ENCODE measurements around the gene ZNF699. TPM values are rescaled to one million over a fixed set of nuclear protein-coding genes. Genes with fewer than 3 reads are reported as not detected.
"Not testable (repeated sequence)": the region's sequence is repeated elsewhere in the genome, so short reads cannot be mapped to it uniquely, and the experiment has no call there.

The ZNF699 gene
- total RNA-seq, 1 donor from 2014 or later: 7.6 TPM

- intact Hi-C loops (cut with micrococcal nuclease): no loop called here
These were observed 20.3 kb downstream of the ZNF699 start for GRCh38 chr19:9289231-9289884.

GRCh38 chr19:9283485-9283884 is 26.2 kb downstream of the ZNF699 start:
- intact Hi-C loops (cut with micrococcal nuclease): not testable (repeated sequence)

- intact Hi-C loops (cut with micrococcal nuclease): no loop called here
These were observed 58.4 kb downstream of the ZNF699 start for GRCh38 chr19:9251236-9251635.

- intact Hi-C loops (cut with micrococcal nuclease): no loop called here
These were observed 59.0 kb downstream of the ZNF699 start, which contains the start of gene OR7E24 for GRCh38 chr19:9250630-9251029. OR7E24 (plus strand) TSS chr19:9250930; CDS start chr19:9251044, 114 bp downstream.

Other genes starting within 250 kb of the ZNF699 start
- not detected in 2 replicates for gene OR1M1, start 222.8 kb downstream of the ZNF699 start, total RNA-seq
- gene OR7G2, start 202.4 kb downstream of the ZNF699 start, total RNA-seq: not detected in 2 replicates
- gene OR7G1, start 194.1 kb downstream of the ZNF699 start, total RNA-seq: not detected in 2 replicates
- not detected in 2 replicates for gene OR7G3, start 182.9 kb downstream of the ZNF699 start, total RNA-seq
- gene ZNF317, start 169.4 kb downstream of the ZNF699 start, total RNA-seq: 41.7 and 43.8 TPM in 2 replicates
- gene OR7D2, start 130.9 kb downstream of the ZNF699 start, total RNA-seq: 0.66 and 0.69 TPM in 2 replicates
- not detected in 2 replicates for gene OR7D4, start 90.2 kb downstream of the ZNF699 start, total RNA-seq
- gene OR7E24, start 58.9 kb downstream of the ZNF699 start, total RNA-seq: not detected in 2 replicates
- 9.9 and 10.3 TPM in 2 replicates for gene ZNF559, start 14.3 kb upstream of the ZNF699 start, total RNA-seq
- 0.34 and 0.49 TPM in 2 replicates for gene ZNF177, start 53.2 kb upstream of the ZNF699 start, total RNA-seq
- 27.8 and 31.8 TPM in 2 replicates for gene ZNF266, start 125.7 kb upstream of the ZNF699 start, total RNA-seq
- gene ZNF560, start 188.8 kb upstream of the ZNF699 start, total RNA-seq: not detected in 2 replicates
- 11.3 and 12.8 TPM in 2 replicates for gene ZNF426, start 228.8 kb upstream of the ZNF699 start, total RNA-seq